ENCODE results near the gene RNF11.

DNA sequence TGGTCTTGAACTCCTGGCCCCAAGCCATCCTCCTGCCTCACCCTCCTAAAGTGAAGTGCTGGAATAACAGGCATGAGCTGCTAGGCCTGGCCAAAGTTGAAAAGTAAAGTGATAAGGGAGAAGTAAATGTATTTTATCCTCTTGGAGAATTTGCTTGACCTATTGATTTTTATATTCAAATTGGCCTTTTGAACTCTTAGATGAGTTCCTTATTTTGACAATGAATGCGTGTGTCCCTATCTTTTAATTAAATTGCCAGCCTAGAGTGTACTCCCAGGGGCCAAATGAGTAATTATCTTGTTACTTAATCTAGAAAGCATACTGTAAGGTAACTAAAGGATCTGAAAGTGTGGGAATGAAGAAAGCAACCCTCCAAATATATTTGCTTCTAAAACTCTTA, 11.4 kb downstream of the RNF11 start:
- TF ChIP-seq, protein P1, sequence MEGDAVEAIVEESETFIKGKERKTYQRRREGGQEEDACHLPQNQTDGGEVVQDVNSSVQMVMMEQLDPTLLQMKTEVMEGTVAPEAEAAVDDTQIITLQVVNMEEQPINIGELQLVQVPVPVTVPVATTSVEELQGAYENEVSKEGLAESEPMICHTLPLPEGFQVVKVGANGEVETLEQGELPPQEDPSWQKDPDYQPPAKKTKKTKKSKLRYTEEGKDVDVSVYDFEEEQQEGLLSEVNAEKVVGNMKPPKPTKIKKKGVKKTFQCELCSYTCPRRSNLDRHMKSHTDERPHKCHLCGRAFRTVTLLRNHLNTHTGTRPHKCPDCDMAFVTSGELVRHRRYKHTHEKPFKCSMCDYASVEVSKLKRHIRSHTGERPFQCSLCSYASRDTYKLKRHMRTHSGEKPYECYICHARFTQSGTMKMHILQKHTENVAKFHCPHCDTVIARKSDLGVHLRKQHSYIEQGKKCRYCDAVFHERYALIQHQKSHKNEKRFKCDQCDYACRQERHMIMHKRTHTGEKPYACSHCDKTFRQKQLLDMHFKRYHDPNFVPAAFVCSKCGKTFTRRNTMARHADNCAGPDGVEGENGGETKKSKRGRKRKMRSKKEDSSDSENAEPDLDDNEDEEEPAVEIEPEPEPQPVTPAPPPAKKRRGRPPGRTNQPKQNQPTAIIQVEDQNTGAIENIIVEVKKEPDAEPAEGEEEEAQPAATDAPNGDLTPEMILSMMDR (IDR thresholded peaks at IDR 0.05; ENCODE audit: insufficient read depth, low read length, poor library complexity, severe bottlenecking), result no peak
- no peak for TF ChIP-seq EZH2phosphoT487 (conservative IDR thresholded peaks at IDR 0.05; ENCODE audit: low read length)
